HAP-1 (cell line): Measurements from ENCODE around the gene TOLLIP.

Experiments used
- DNase-seq, 2 experiments: peaks; one replicate each; pipeline ENCODE4 v3.0.0-alpha.2; 2016 to 2020; ENCODE audit warnings: low spot score in 2 of 2
- H3K27me3 ChIP-seq: fragments of 250-450 bp; sonication (Bioruptor Pico); 2 replicates; pipeline ENCODE4 v1.5.1; 2020; ENCODE audit warnings: low read depth, mild to moderate bottlenecking, moderate library complexity
- H3K36me3 ChIP-seq: fragments of 250-450 bp; sonication (Bioruptor Pico); replicated peaks from 2 replicates; pipeline ENCODE4 v1.5.1; 2020; ENCODE audit warnings: mild to moderate bottlenecking
- H3K4me1 ChIP-seq: fragments of 250-450 bp; sonication (Bioruptor Pico); 2 replicates; pipeline ENCODE4 v1.5.1; 2020; ENCODE audit warnings: mild to moderate bottlenecking
- H3K4me3 ChIP-seq: fragments of 250-450 bp; sonication (Bioruptor Pico); 2 replicates; pipeline ENCODE4 v1.5.1; 2020; ENCODE audit warnings: mild to moderate bottlenecking, moderate library complexity
- H3K9me3 ChIP-seq: fragments of 250-450 bp; sonication (Bioruptor Pico); 2 replicates; pipeline ENCODE4 v1.5.1; 2020; ENCODE audit warnings: mild to moderate bottlenecking, moderate library complexity
- in situ Hi-C: fragments of 300-500 bp; cut with MboI; formaldehyde crosslinking; loops from 3 replicates; pipeline ENCODE4 v1.14.3; 2020; ENCODE audit warnings: low sequenced_read_pairs, inconsistent platforms, mixed read lengths

Gene TOLLIP

DNA sequence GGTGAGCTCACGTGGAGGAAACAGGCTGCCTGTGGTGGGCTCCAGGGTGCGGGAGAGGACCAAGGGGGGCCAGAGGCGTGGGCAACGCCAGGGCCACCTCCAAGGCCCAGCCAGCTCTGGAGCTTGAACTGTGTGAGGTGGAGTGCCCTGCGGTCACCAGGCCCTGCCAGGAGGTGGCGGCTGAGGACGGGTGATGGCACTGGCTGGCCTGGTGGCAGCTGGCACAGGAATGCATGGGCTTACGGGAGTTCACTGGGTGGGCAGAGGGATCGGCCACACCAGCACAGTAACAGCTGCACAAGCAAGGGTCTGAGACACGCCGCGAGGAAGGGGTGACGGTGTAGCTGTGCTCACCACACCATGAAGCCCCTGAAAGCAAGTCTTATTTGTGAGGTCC is 15.8 kb downstream of the TOLLIP start:
- Histone ChIP-seq H3K27me3 (no peaks in the 10 kb centered on the region), H3K9me3 (no peaks in the 10 kb centered on the region), H3K4me3 (no peak overlapping the region), H3K4me1 (no peaks in the 10 kb centered on the region), H3K36me3 (peaks cover 11% of the 10 kb centered on the region)
- no peak for DNase-seq
- in situ Hi-C loops, result no loop called here

GRCh38 chr11:1292644-1293618 is 16.5 kb downstream of the TOLLIP start:
- no peak overlapping the region for H3K4me3 ChIP-seq
- no peaks in the 10 kb centered on the region for H3K4me1 ChIP-seq
- H3K27me3 ChIP-seq, result no peaks in the 10 kb centered on the region
- H3K9me3 ChIP-seq, result no peaks in the 10 kb centered on the region
- in situ Hi-C loops, result no loop called here
- no peak for DNase-seq
- H3K36me3 ChIP-seq, result peaks cover 8% of the 10 kb centered on the region

DNA sequence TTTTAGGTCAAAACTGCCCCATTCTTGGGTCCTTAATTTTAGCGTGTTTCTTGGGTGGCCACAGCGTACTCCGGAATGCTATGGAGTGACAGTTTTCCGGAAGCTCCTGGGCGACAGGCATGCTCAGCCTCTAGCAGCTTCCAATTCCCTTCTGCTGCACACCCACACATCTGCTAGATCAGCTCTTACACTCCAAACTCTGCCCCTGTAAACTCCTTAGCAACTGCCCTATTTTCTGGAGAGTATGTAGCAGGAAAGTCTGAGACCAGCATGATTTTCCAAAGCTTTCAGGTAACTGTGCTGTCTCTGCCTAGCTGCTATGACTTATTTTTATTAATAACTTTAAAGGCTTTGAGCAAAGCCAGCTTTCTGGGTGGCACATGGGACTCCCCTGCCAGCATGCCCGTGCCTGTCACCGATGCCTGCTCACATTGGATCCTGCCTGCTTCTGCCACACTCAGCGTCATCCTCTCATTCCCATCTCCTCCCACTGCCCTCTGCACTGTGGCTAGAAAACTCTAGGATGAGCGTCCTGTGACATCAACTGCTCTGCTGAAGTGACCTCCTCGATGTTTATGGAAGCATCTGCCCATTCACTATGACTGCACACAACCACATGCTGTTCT is 17.3 kb downstream of the TOLLIP start:
- H3K9me3 ChIP-seq, result no peaks in the 10 kb centered on the region
- H3K36me3 ChIP-seq, result peaks cover 8% of the 10 kb centered on the region
- no peaks in the 10 kb centered on the region for H3K27me3 ChIP-seq
- no peak for DNase-seq
- H3K4me3 ChIP-seq, result no peak overlapping the region
- in situ Hi-C loops, result no loop called here
- no peaks in the 10 kb centered on the region for H3K4me1 ChIP-seq

DNA sequence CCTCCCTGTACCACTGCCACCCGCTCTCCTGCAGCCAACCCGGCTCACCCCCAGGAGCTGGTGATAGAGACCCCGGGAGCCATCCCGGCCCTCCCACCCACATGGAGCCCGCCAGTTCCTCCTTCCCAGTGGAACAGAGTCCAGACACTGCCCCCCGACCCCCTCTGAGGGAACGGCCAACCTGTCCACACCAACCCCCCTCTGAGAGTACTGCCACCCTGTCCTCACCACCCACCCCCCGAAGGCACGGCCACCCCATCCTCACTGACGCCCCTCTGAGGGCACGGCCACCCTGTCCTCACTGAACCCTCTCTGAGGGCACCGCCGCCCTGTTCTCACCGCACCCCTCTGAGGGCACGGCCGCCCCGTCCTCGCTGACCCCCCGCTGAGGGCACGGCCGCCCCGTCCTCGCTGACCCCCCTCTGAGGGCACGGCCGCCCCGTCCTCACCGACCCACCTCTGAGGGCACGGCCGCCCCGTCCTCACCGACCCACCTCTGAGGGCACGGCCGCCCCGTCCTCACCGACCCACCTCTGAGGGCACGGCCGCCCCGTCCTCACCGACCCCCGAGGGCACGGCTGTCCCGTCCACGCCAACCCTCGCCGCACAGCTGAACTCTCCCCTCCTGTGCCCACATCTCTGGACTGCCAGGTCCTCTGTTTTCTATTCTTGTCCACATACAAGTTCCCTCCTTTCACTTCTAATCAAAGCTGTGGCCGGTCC is 18.0 kb downstream of the TOLLIP start:
- H3K4me1 ChIP-seq, result no peaks in the 10 kb centered on the region
- H3K9me3 ChIP-seq, result no peaks in the 10 kb centered on the region
- no peaks in the 10 kb centered on the region for H3K27me3 ChIP-seq
- in situ Hi-C loops, result no loop called here
- no peak for DNase-seq
- H3K4me3 ChIP-seq, result no peak overlapping the region
- H3K36me3 ChIP-seq, result peaks cover 8% of the 10 kb centered on the region

DNA sequence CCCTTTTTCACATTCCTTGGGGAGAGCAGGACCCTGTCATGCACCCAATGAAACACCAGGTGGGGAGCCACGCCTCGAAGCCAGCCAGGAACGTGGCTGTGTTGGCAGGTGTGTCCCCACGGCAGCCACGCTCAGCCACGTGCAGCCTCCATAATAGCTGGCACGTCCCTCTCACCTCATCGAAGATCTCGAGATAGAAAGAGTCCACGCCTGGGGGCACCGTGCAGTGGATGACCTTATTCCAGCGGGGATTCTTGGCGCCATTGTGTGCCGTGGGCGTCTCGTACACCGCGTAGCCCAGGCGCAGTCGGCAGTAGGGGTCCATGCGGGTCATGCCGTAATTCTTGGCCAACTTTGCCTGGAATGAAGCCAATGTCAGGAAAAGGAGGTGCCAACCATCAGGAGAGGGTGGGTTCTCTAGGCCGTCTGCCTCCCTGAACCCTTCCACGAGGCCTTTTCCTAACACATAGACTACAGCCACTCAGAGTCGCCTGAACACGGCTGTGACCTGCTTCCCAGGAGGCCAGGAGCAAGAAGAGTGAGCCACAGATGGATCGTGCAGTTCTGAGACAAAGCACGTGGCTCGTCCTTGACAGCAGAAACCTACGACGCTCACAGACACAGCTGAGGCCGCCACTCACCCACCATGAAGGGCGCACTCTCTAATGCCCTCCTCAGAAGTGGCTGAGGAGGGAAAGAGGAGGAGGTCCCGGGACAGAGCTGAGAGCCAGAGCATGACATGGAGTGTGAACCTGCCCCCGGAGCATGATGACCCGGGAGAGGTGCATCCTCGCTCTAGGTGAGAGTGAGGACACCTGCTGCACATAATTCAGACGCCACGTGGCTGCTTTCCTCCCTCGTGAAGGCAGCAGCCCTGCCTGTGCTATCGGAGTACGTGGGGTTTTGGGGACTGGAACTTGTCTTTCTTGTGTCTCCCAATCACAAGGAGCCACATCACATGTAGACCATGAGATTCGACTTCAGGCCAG is 19.1 kb downstream of the TOLLIP start:
- peaks cover 8% of the 10 kb centered on the region for H3K36me3 ChIP-seq
- H3K9me3 ChIP-seq, result no peaks in the 10 kb centered on the region
- H3K4me3 ChIP-seq, result no peak overlapping the region
- in situ Hi-C loops, result no loop called here
- no peaks in the 10 kb centered on the region for H3K4me1 ChIP-seq
- H3K27me3 ChIP-seq, result no peaks in the 10 kb centered on the region
- no peak for DNase-seq

GRCh38 chr11:1289211-1289935 is 20.1 kb downstream of the TOLLIP start:
- Histone ChIP-seq H3K36me3 (peaks cover 8% of the 10 kb centered on the region), H3K27me3 (no peaks in the 10 kb centered on the region), H3K4me1 (no peaks in the 10 kb centered on the region), H3K4me3 (no peak overlapping the region), H3K9me3 (no peaks in the 10 kb centered on the region)
- in situ Hi-C loops, result no loop called here
- no peak for DNase-seq

- peaks cover 8% of the 10 kb centered on the region for H3K36me3 ChIP-seq
- in situ Hi-C loops, result no loop called here
- H3K4me3 ChIP-seq, result no peak overlapping the region
Observed at GRCh38 chr11:1288426-1289151, 20.8 kb downstream of the TOLLIP start.

DNA sequence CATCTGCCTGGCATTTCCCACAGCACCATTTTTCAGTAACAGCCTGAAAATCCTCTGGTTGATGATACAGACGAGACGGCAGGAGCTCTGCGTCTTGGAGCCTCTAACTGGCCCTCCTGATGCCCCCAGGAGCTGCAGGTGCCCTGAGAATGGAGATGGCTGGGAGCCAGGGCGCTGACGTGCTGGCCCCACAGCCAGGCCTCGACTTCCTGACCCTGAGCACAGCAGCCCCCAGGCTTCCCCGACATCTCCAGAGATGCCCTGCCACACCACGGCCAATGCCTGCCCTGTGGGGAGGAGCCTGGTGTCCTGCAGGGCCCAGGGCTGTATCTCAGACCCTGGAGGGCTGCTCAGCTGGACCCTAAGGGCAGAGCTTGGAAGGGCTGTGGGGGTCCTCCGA is 21.5 kb downstream of the TOLLIP start:
- Histone ChIP-seq H3K36me3 (peaks cover 8% of the 10 kb centered on the region), H3K27me3 (no peaks in the 10 kb centered on the region), H3K4me1 (no peaks in the 10 kb centered on the region), H3K4me3 (no peak overlapping the region), H3K9me3 (no peaks in the 10 kb centered on the region)
- no peak for DNase-seq
- in situ Hi-C loops, result no loop called here

More at GRCh38 chr11:1288426-1289151, 20.8 kb downstream of the TOLLIP start:
- no peaks in the 10 kb centered on the region for H3K27me3 ChIP-seq
- no peaks in the 10 kb centered on the region for H3K4me1 ChIP-seq
- H3K9me3 ChIP-seq, result no peaks in the 10 kb centered on the region
- no peak for DNase-seq

- Histone ChIP-seq H3K27me3 (no peaks in the 10 kb centered on the region), H3K36me3 (peaks cover 12% of the 10 kb centered on the region), H3K4me1 (no peaks in the 10 kb centered on the region), H3K9me3 (no peaks in the 10 kb centered on the region), H3K4me3 (no peak overlapping the region)
- no peak for DNase-seq
- in situ Hi-C loops, result no loop called here
Observed at GRCh38 chr11:1285876-1286275, 23.6 kb downstream of the TOLLIP start.

DNA sequence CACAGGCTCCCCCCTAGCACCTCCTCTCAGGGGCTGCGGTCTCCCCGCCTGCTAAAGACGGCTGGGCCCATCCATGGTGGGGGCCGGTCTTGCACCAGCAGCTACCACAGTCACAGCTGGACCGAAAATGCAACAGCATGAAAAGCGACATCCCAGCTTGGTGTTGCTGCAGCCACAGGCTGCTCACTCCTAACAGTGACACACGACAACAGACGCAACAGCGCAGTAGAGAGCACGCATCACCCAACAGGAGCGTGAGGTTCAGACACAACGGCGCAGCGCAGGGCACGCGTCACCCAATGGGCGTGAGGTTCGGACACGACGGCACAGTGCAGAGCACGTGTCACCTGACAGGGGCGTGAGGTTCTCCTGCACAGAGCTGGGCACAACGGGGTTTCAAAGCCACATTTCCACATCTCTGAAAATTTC is 24.1 kb downstream of the TOLLIP start:
- no peaks in the 10 kb centered on the region for H3K4me1 ChIP-seq
- peaks cover 10% of the 10 kb centered on the region for H3K36me3 ChIP-seq
- DNase-seq, result no peak
- in situ Hi-C loops, result no loop called here
- H3K27me3 ChIP-seq, result no peaks in the 10 kb centered on the region
- no peak overlapping the region for H3K4me3 ChIP-seq
- no peaks in the 10 kb centered on the region for H3K9me3 ChIP-seq

DNA sequence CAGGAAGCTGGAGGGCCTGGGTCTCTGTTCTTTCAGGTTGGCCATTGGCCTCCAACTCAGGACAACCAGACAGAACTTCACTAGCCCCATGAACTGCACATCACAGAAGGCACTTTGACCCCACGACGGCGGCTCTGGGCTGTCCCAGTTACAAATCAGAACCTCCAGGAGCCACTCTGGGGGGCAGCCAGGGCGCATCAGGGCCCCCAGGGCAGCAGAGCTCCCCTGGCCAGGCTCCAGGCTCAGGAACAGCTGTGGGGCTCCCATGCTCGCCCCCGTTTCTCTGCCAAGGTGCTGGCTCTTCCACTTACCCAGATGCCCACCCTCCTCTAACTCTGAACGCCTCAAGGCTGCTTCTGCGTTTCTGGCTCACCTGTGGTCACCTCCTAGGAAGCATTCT is 25.5 kb downstream of the TOLLIP start:
- Histone ChIP-seq H3K9me3 (no peaks in the 10 kb centered on the region), H3K4me3 (no peak overlapping the region), H3K36me3 (peaks cover 6% of the 10 kb centered on the region; the same call in 1 of the 2 replicates), H3K27me3 (no peaks in the 10 kb centered on the region), H3K4me1 (no peaks in the 10 kb centered on the region)
- in situ Hi-C loops, result no loop called here
- no peak for DNase-seq

- in situ Hi-C loops, result no loop called here
- no peak for DNase-seq
- H3K9me3 ChIP-seq, result no peaks in the 10 kb centered on the region
- peaks cover 5% of the 10 kb centered on the region; the same call in 1 of the 2 replicates for H3K36me3 ChIP-seq
- no peaks in the 10 kb centered on the region for H3K27me3 ChIP-seq
- H3K4me3 ChIP-seq, result no peak overlapping the region
- no peaks in the 10 kb centered on the region for H3K4me1 ChIP-seq
Observed at GRCh38 chr11:1283091-1283511, 26.3 kb downstream of the TOLLIP start.
